Thymus (tissue), 11 donors: ENCODE results near the gene MYH10. TPM values are rescaled to one million over a fixed set of nuclear protein-coding genes. Genes with fewer than 3 reads are reported as not detected.

Source experiments
- DNase-seq, 9 donors: peaks; one replicate each; pipeline ENCODE4 v3.0.0-alpha.2; 2013; ENCODE audit warnings: low spot score in 9 of 9, low read depth in 6 of 9, missing footprints in 1 of 9
- H3K27ac ChIP-seq, 2 donors: one replicate each; pipeline ENCODE4 v1.5.1; 2013; ENCODE audit warnings: control low read depth in 1 of 2, low read depth in 1 of 2, low read length in 1 of 2, mild to moderate bottlenecking in 1 of 2, moderate library complexity in 1 of 2
- H3K27me3 ChIP-seq, 2 donors: one replicate each; pipeline ENCODE4 v1.5.1; 2013; ENCODE audit warnings: low read length in 1 of 2; ENCODE audit not compliant: control insufficient read depth in 2 of 2, insufficient read depth in 1 of 2
- H3K36me3 ChIP-seq, 2 donors: one replicate each; pipeline ENCODE4 v1.5.1; 2013; ENCODE audit warnings: low read length in 1 of 2, mild to moderate bottlenecking in 1 of 2, moderate library complexity in 1 of 2; ENCODE audit not compliant: control insufficient read depth in 2 of 2, insufficient read depth in 2 of 2
- H3K4me1 ChIP-seq, 2 donors: one replicate each; pipeline ENCODE4 v1.5.1; 2013; ENCODE audit warnings: low read length in 2 of 2; ENCODE audit not compliant: control insufficient read depth in 2 of 2, insufficient read depth in 2 of 2
- H3K4me3 ChIP-seq, 2 donors: one replicate each; pipeline ENCODE4 v1.5.1; 2013; ENCODE audit warnings: low read length in 2 of 2, control low read depth in 1 of 2, mild to moderate bottlenecking in 1 of 2
- H3K9me3 ChIP-seq, 2 donors: one replicate each; pipeline ENCODE4 v1.5.1; 2013; ENCODE audit warnings: low read length in 1 of 2, mild to moderate bottlenecking in 1 of 2; ENCODE audit not compliant: control insufficient read depth in 2 of 2, insufficient read depth in 1 of 2
- WGBS: extraction: QIAGEN DNeasy Blood & Tissue Kit; methylation state at CpG from one replicate; pipeline ENCODE4 v1.1.7; 2013; 5-methylcytosine and 5-hydroxymethylcytosine counted together
- polyA plus RNA-seq: library from polyadenylated mRNA; stranded (reverse); fragments of 200-250 nt; gene quantifications from one replicate; pipeline ENCODE4 v1.2.3, GENCODE V29; 2013
- total RNA-seq: library from RNA; stranded (reverse); fragments of 120-200 nt; gene quantifications from one replicate; pipeline ENCODE4 v1.2.4, GENCODE V29; 2013
- donor health status: healthy.

Gene MYH10
- total and polyA plus RNA-seq, 2 donors = 4.2 to 13.2 TPM

DNA sequence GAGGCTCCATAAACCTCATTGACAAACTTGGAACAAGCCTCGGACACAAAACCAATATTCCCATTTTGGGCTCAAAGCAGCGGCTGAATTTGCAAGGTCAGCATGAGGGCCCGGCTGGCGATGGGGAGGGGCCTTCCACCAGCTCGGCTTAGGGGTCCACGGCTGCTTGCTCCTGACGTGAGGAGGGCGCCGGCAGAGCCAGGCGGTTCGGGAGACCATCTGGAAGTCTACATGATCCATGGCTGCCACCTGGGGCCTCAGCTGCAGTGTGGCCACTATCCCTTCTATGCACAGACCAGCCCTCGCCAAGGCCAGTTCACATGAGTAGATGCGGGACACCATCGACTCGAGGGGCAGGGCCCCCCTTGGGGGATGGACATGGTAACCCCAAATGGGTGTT lies 155.7 kb downstream of the MYH10 start:
- WGBS = 97% methylated on average over 15 of the region's 15 CpGs
- H3K9me3 ChIP-seq = no peaks in the 10 kb centered on the region
- peaks cover 39 to 63% of the 10 kb centered on the region in 2 donors for H3K36me3 ChIP-seq
- no peak overlapping the region for H3K4me3 ChIP-seq
- H3K4me1 ChIP-seq = no peaks in the 10 kb centered on the region
- DNase-seq = no peak
- no peaks in the 10 kb centered on the region for H3K27me3 ChIP-seq
- no peak overlapping the region for H3K27ac ChIP-seq

DNA sequence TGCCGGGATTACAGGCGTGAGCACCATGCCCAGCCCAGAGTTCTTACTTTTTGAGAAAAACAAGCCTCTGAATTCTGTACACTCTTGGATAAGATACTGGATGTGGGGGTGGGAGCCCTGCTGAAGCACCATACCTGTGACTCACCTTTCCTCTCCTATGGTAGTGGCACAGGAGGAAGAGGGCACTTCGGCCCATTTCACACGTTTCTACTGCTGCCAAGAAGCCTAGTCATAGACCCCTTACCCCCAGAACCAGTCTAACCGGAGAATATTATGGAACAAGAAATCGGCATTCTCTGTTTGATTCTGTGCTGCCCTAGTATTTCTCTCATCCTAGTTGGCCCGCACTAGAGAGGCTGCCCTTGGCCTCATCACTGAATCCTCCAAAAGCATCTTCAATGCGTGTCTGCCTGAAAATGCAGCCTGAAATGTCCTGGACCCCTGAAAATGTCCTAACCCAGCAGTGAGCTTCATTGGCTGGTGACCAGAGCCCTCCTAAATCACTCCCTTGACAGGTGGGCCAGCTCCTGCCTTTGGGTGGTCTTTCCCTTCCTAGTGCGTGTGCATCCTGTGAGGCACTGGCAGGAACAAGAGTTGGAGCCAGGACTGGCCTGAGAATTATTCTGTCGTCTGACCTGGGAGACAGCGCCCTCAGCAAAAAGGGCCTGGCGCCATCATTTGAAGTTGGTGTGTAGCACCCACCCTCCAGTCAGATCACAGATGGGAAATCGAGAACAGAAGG lies 156.9 kb downstream of the MYH10 start:
- Histone ChIP-seq H3K36me3 (peaks cover 43 to 62% of the 10 kb centered on the region in 2 donors), H3K9me3 (no peaks in the 10 kb centered on the region), H3K27me3 (no peaks in the 10 kb centered on the region), H3K27ac (no peak overlapping the region), H3K4me1 (peaks cover 0 to 3% of the 10 kb centered on the region in 2 donors), H3K4me3 (no peak overlapping the region)
- DNase-seq = no peak
- WGBS = 98% methylated on average over 13 of the region's 13 CpGs

DNA sequence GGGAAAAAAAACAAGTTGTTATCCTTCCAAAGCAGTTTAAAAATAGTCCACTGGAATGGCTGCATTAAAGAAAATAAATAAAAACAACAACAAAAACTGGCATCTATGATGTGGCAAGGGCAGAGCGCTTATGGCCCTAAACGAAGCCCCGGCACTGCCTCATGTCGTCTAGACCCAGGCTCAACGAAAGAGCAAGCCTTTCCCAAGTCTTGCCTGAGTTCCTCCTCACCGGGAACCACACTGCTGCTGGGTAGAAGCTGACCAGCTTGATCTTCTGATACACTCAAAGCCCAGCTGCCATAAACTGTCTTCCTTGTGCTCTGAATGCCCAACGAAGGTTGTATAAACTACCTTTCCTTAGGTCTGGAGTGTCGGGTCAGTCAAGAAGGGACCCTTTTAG lies 157.9 kb downstream of the MYH10 start:
- Histone ChIP-seq H3K4me3 (no peak overlapping the region), H3K27me3 (no peaks in the 10 kb centered on the region), H3K4me1 (peaks cover 0 to 3% of the 10 kb centered on the region in 2 donors), H3K36me3 (peaks cover 47 to 66% of the 10 kb centered on the region in 2 donors), H3K27ac (no peak overlapping the region), H3K9me3 (no peaks in the 10 kb centered on the region)
- no peak for DNase-seq
- 97% methylated on average over 8 of the region's 8 CpGs for WGBS

DNA sequence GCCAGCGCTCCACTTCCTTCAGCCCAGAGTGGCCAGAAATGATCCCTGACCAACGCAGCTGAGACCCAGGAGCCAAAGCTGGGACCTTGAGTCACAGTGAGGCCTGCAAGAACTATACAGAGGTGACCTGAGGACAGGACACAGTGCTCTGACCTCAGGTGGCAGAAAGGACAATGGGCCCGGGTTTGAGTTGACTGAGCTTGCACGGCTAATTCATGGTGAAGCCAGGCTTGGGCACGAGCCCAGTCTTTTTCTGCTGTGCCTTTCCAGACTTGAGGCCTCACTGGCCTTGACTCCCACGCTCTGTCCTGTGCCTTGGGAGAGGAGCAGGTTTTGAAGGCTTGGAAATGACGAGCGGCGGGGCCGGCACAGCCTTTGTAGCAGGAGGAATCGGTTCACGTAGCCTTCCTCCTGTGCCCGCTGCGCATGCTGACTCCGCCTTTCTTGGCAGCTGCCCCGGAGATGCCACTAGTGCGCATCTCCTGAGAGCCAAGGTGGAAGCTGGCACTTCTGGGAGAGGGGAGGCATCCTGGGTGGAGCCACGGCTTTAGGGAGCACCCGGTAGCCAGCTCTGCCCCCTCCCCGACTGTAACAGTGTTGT lies 160.0 kb downstream of the MYH10 start:
- WGBS = 94% methylated on average over 20 of the region's 20 CpGs
- Histone ChIP-seq H3K27me3 (no peaks in the 10 kb centered on the region), H3K36me3 (peaks cover 52 to 60% of the 10 kb centered on the region in 2 donors), H3K4me1 (peaks cover 0 to 3% of the 10 kb centered on the region in 2 donors), H3K27ac (no peak overlapping the region), H3K9me3 (no peaks in the 10 kb centered on the region), H3K4me3 (no peak overlapping the region)
- no peak for DNase-seq

DNA sequence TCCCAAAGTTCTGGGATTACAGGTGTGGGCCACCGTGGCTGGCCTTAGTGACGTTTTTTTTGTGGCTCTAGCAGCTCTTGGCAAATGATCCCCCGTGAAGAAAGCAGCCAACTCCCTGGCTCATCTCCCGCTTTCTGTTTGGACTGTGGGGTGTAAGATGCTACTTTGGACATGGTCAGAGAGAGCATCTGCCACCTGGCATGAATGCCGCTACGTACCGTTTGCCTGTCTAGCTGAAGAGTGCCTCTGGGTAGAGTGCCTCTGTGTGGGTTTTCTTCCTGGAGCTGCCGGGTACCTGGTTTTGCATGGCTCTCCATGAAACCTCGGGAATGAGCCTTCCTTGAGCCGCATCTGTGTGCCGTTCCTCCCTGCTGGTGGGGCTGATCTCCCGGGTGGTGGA lies 160.6 kb downstream of the MYH10 start:
- DNase-seq = no peak
- no peaks in the 10 kb centered on the region for H3K9me3 ChIP-seq
- peaks cover 53 to 57% of the 10 kb centered on the region in 2 donors for H3K36me3 ChIP-seq
- H3K4me1 ChIP-seq = peaks cover 0 to 3% of the 10 kb centered on the region in 2 donors
- no peaks in the 10 kb centered on the region for H3K27me3 ChIP-seq
- no peak overlapping the region for H3K27ac ChIP-seq
- WGBS = 93% methylated on average over 12 of the region's 12 CpGs
- H3K4me3 ChIP-seq = no peak overlapping the region

DNA sequence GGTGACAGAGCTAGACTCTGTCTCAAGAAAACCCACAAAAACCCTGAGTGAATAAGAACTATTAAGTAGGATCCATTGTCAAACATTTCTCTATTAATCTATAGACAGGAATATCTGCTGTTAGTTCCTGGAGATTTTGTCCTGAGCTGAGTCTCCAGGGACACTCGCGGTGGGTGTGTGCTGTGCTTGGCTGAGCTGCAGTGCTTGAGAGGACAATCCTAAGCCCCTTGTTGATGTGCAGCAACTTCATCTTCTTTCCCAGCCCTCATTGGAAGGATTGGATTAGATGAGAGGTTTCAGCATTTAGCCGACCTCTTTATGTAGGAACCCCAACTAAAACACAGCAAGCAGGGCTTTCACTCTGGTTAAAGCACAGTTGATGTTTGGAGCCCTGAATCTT lies 161.5 kb downstream of the MYH10 start:
- H3K4me1 ChIP-seq = peaks cover 0 to 3% of the 10 kb centered on the region in 2 donors
- no peak overlapping the region for H3K4me3 ChIP-seq
- no peak overlapping the region for H3K27ac ChIP-seq
- DNase-seq = no peak
- 98% methylated on average over 3 of the region's 3 CpGs for WGBS
- peaks cover 51 to 57% of the 10 kb centered on the region in 2 donors for H3K36me3 ChIP-seq
- H3K9me3 ChIP-seq = no peaks in the 10 kb centered on the region
- no peaks in the 10 kb centered on the region for H3K27me3 ChIP-seq

DNA sequence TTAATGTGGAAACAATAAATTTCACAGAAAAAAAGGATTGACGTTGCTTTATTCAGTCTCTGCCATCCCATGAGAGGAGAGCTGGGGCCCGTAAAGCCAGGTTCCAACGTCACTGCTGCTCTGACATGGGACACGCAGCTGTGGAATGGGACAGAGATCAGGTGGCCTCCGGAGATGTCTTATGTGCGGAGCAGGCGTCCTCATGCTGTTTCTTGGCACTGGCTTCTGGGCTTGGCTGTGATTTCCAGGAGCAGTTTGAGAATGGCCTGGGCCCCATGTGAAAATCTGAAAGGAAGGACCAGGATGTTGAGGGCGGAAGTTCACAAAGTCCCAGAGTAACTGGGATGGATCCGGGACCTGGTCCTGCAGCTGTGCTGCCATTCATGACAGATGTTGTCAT lies 162.4 kb downstream of the MYH10 start:
- 95% methylated on average over 9 of the region's 9 CpGs for WGBS
- no peaks in the 10 kb centered on the region for H3K27me3 ChIP-seq
- no peaks in the 10 kb centered on the region for H3K9me3 ChIP-seq
- H3K27ac ChIP-seq = no peak overlapping the region
- H3K4me1 ChIP-seq = peaks cover 0 to 3% of the 10 kb centered on the region in 2 donors
- peaks cover 51 to 57% of the 10 kb centered on the region in 2 donors for H3K36me3 ChIP-seq
- DNase-seq = no peak
- no peak overlapping the region for H3K4me3 ChIP-seq

DNA sequence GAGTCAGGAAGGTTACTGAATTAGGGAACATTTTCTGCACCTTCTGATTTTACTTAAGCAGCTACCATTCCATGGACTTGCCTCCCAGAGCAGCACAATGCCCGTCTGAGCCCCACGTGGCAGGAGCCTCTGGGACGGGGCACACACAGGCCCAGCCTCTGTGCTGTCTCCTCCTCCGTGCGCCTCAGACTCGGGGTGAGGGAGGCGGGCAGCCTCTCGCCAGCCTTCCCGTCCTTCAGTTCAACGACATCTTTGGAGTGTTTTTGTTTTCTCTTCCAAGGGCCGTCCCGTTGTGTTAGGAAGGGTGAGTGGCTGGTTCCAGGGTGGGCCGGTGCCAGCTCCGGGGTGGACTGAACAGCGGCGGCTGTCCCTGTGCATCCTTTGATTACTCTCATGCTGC lies 163.0 kb downstream of the MYH10 start:
- H3K36me3 ChIP-seq = peaks cover 56 to 59% of the 10 kb centered on the region in 2 donors
- H3K4me3 ChIP-seq = no peak overlapping the region
- DNase-seq = no peak
- H3K27me3 ChIP-seq = no peaks in the 10 kb centered on the region
- no peak overlapping the region for H3K27ac ChIP-seq
- 91% methylated on average over 16 of the region's 16 CpGs for WGBS
- no peaks in the 10 kb centered on the region for H3K9me3 ChIP-seq
- peaks cover 0 to 3% of the 10 kb centered on the region in 2 donors for H3K4me1 ChIP-seq

DNA sequence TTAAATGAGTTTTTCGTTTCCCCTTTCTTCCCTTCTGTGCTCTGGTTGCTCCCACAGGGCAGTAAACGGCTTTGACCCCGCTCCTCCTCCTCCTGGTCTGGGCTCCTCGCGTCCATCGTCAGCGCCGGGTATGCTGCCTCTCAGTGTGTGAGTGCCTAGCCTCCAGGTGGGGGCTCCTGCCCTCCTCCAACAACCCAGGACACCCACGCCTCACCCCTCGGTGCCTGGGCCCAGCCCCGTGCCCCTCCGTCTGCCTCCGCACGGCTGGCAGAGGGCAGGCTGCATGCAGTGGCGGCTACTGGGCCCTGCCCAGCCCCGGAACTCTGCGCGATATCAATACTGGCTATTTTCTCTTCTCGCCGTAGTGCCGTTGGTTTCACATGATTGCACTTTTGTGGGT lies 163.7 kb downstream of the MYH10 start:
- H3K36me3 ChIP-seq = peaks cover 59 to 63% of the 10 kb centered on the region in 2 donors
- DNase-seq = no peak
- peaks cover 0 to 3% of the 10 kb centered on the region in 2 donors for H3K4me1 ChIP-seq
- H3K9me3 ChIP-seq = no peaks in the 10 kb centered on the region
- no peaks in the 10 kb centered on the region for H3K27me3 ChIP-seq
- H3K27ac ChIP-seq = no peak overlapping the region
- H3K4me3 ChIP-seq = no peak overlapping the region
- 98% methylated on average over 21 of the region's 21 CpGs for whole genome bisulfite sequencing
